IPS-NIHi7 (cell line): ENCODE measurements around the gene LARGE1.

Source experiments
- DNase-seq: peaks from one replicate; pipeline ENCODE4 v3.0.0; 2012; ENCODE audit warnings: mixed read lengths; ENCODE audit errors: extremely low spot score

LARGE1 gene

GRCh38 chr22:33853200-33854097, 66.8 kb downstream of the LARGE1 start:
- DNase-seq = peak; percentile 41

- no peak for DNase-seq
Observed at GRCh38 chr22:33851821-33852384, 68.4 kb downstream of the LARGE1 start.

- no peak for DNase-seq
Observed at GRCh38 chr22:33851240-33851639, 69.0 kb downstream of the LARGE1 start.

- peak; percentile 67 for DNase-seq
Observed at GRCh38 chr22:33850724-33851123, 69.6 kb downstream of the LARGE1 start.

GRCh38 chr22:33850193-33850592, 70.1 kb downstream of the LARGE1 start:
- DNase-seq = no peak

GRCh38 chr22:33848251-33848650, 72.0 kb downstream of the LARGE1 start:
- DNase-seq = no peak

- DNase-seq = no peak
Observed at GRCh38 chr22:33844273-33844672, 76.0 kb downstream of the LARGE1 start.

GRCh38 chr22:33842421-33843094, 77.7 kb downstream of the LARGE1 start:
- DNase-seq = no peak

- DNase-seq = no peak
Observed at GRCh38 chr22:33842006-33842354, 78.3 kb downstream of the LARGE1 start.

GRCh38 chr22:33841281-33842005, 78.8 kb downstream of the LARGE1 start:
- no peak for DNase-seq

- no peak for DNase-seq
Observed at GRCh38 chr22:33838644-33839043, 81.6 kb downstream of the LARGE1 start.

GRCh38 chr22:33837826-33838225, 82.5 kb downstream of the LARGE1 start:
- no peak for DNase-seq

GRCh38 chr22:33835265-33835664, 85.0 kb downstream of the LARGE1 start:
- DNase-seq = no peak

- DNase-seq = no peak
Observed at GRCh38 chr22:33832558-33833151, 87.6 kb downstream of the LARGE1 start.

- no peak for DNase-seq
Observed at GRCh38 chr22:33831651-33832050, 88.6 kb downstream of the LARGE1 start.

- no peak for DNase-seq
Observed at GRCh38 chr22:33831207-33831606, 89.1 kb downstream of the LARGE1 start.

GRCh38 chr22:33829546-33830280, 90.6 kb downstream of the LARGE1 start:
- peak; percentile 31 for DNase-seq

- DNase-seq = no peak
Observed at GRCh38 chr22:33828302-33828701, 92.0 kb downstream of the LARGE1 start.

- DNase-seq = no peak
Observed at GRCh38 chr22:33825761-33826160, 94.5 kb downstream of the LARGE1 start.

- DNase-seq = no peak
Observed at GRCh38 chr22:33823552-33823951, 96.7 kb downstream of the LARGE1 start.

GRCh38 chr22:33821290-33821689, 99.0 kb downstream of the LARGE1 start:
- no peak for DNase-seq
